Measurements from ENCODE around the gene ALK.

ALK gene

GRCh38 chr2:29304399-29305060 lies 616.9 kb downstream of the ALK start:
- no peak for DNase-seq (ENCODE audit: low read depth in 2 of 3, low spot score in 1 of 3)

- DNase-seq (ENCODE audit: low read depth in 2 of 3, low spot score in 1 of 3) = no peak
Measured at GRCh38 chr2:29296585-29296984, 624.8 kb downstream of the ALK start.

- DNase-seq (ENCODE audit: low read depth in 2 of 3, low spot score in 1 of 3) = no peak
Measured at GRCh38 chr2:29295845-29296244, 625.5 kb downstream of the ALK start.

GRCh38 chr2:29293830-29294438 lies 627.5 kb downstream of the ALK start:
- no peak for DNase-seq (ENCODE audit: low read depth in 2 of 3, low spot score in 1 of 3)

GRCh38 chr2:29290293-29291047 lies 630.9 kb downstream of the ALK start:
- DNase-seq (ENCODE audit: low read depth in 2 of 3, low spot score in 1 of 3) = no peak

- no peak for DNase-seq (ENCODE audit: low read depth in 2 of 3, low spot score in 1 of 3)
Measured at GRCh38 chr2:29284671-29285070, 636.7 kb downstream of the ALK start.

- no peak for DNase-seq (ENCODE audit: low read depth in 2 of 3, low spot score in 1 of 3)
Measured at GRCh38 chr2:29281916-29282247, 639.5 kb downstream of the ALK start.

GRCh38 chr2:29281086-29281915 lies 640.1 kb downstream of the ALK start:
- DNase-seq (ENCODE audit: low read depth in 2 of 3, low spot score in 1 of 3) = no peak

- no peak for DNase-seq (ENCODE audit: low read depth in 2 of 3, low spot score in 1 of 3)
Measured at GRCh38 chr2:29278966-29279365, 642.4 kb downstream of the ALK start.

- DNase-seq (ENCODE audit: low read depth in 2 of 3, low spot score in 1 of 3) = no peak
Measured at GRCh38 chr2:29276151-29276550, 645.2 kb downstream of the ALK start.

GRCh38 chr2:29275186-29275585 lies 646.2 kb downstream of the ALK start:
- DNase-seq (ENCODE audit: low read depth in 2 of 3, low spot score in 1 of 3) = no peak

- no peak for DNase-seq (ENCODE audit: low read depth in 2 of 3, low spot score in 1 of 3)
Measured at GRCh38 chr2:29273685-29274611, 647.4 kb downstream of the ALK start.

- no peak for DNase-seq (ENCODE audit: low read depth in 2 of 3, low spot score in 1 of 3)
Measured at GRCh38 chr2:29273004-29273684, 648.2 kb downstream of the ALK start.

- no peak for DNase-seq (ENCODE audit: low read depth in 2 of 3, low spot score in 1 of 3)
Measured at GRCh38 chr2:29272311-29272710, 649.1 kb downstream of the ALK start.

- no peak for DNase-seq (ENCODE audit: low read depth in 2 of 3, low spot score in 1 of 3)
Measured at GRCh38 chr2:29270701-29271121, 650.7 kb downstream of the ALK start.

- DNase-seq (ENCODE audit: low read depth in 2 of 3, low spot score in 1 of 3) = no peak
Measured at GRCh38 chr2:29269765-29270109, 651.6 kb downstream of the ALK start.

GRCh38 chr2:29269095-29269764 lies 652.2 kb downstream of the ALK start:
- no peak for DNase-seq (ENCODE audit: low read depth in 2 of 3, low spot score in 1 of 3)

GRCh38 chr2:29267720-29268119 lies 653.7 kb downstream of the ALK start:
- no peak for DNase-seq (ENCODE audit: low read depth in 2 of 3, low spot score in 1 of 3)

- no peak for DNase-seq (ENCODE audit: low read depth in 2 of 3, low spot score in 1 of 3)
Measured at GRCh38 chr2:29263886-29264285, 657.5 kb downstream of the ALK start.

All from stimulated activated CD4-positive, alpha-beta T cell treated with anti-CD3 and anti-CD28 coated beads, Interleukin-12 subunit alpha, Interleukin-12 subunit beta, amount 100 ng/mL, for 48 hours (primary cell).